ENCODE results near the gene PFKP.

- TF ChIP-seq CTCF (IDR thresholded peaks at IDR 0.05) = no peak
- peak; percentile 57 to 80 (median 76) for TF ChIP-seq POLR2AphosphoS5 (IDR thresholded peaks at IDR 0.05)
- TF ChIP-seq POLR2A (IDR thresholded peaks at IDR 0.05) = no peak
Observed at GRCh38 chr10:3095373-3096139, 28.2 kb downstream of the PFKP start.
